Measurements from ENCODE around the gene TWIST2.

DNA sequence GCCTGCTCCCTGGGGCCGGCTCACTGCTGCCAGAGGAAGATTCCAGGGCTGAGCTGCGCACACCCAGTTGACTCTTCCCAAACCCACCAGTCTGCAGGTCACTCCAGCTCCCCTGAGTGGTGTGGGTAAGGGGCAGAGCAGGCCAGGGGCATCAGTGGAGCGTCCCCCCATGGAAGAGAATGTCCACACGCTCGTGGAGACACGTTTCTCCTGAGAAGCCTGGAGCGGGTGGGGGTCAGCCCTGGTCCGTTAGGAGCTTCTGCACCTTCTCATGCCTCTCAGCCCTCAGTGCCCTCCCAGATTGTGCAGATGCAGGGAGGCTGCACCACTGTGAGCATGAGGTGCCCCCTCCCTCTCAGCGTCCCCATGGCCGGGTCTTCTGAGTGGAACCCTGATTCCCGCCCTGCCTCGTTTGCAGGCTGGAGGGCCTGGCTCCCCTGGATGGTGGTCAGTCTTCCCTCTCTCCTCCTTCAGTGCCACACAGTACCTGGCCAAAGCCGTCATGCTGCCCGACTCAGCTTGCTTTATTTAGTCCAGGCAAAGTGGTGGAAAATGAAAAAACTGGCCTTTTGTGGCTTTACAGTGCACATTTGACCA is 37.0 kb downstream of the TWIST2 start:
- TF ChIP-seq, protein P1, sequence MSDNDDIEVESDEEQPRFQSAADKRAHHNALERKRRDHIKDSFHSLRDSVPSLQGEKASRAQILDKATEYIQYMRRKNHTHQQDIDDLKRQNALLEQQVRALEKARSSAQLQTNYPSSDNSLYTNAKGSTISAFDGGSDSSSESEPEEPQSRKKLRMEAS (IDR thresholded peaks at IDR 0.05) = no peak
- no peak for TF ChIP-seq EP300 (IDR thresholded peaks at IDR 0.05; ENCODE audit: borderline replicate concordance)
